NK-92 treated with Interleukin-12 subunit alpha and Interleukin-12 subunit beta, amount 100 ng/mL, for 24 hours (cell line): ENCODE data around the gene FFAR1.

Source experiments
- DNase-seq: peaks from one replicate; lab custom pipeline; 2025; lab: John Stamatoyannopoulos, UW

Gene FFAR1

GRCh38 chr19:35347171-35347929 lies at the start of gene FFAR1:
Gene FFAR1, plus strand, starts transcription at chr19:35347902. Its CDS starts 3,650 bp downstream, at chr19:35351552.
- DNase-seq, result no peak

GRCh38 chr19:35297922-35298321 lies 49.8 kb upstream of the FFAR1 start:
- no peak for DNase-seq

- DNase-seq, result no peak
Measured at GRCh38 chr19:35298561-35298972, 49.1 kb upstream of the FFAR1 start.

GRCh38 chr19:35299523-35300338 lies 48.0 kb upstream of the FFAR1 start:
- no peak for DNase-seq

GRCh38 chr19:35300339-35300649 lies 47.4 kb upstream of the FFAR1 start:
- DNase-seq, result no peak

GRCh38 chr19:35301961-35302360 lies 45.7 kb upstream of the FFAR1 start:
- DNase-seq, result no peak

- no peak for DNase-seq
Measured at GRCh38 chr19:35302446-35302845, 45.3 kb upstream of the FFAR1 start.

GRCh38 chr19:35303357-35303915 lies 44.3 kb upstream of the FFAR1 start:
- no peak for DNase-seq

GRCh38 chr19:35304036-35304435 lies 43.7 kb upstream of the FFAR1 start:
- no peak for DNase-seq

- DNase-seq, result no peak
Measured at GRCh38 chr19:35305181-35305580, 42.5 kb upstream of the FFAR1 start.

- no peak for DNase-seq
Measured at GRCh38 chr19:35306473-35307246, 41.0 kb upstream of the FFAR1 start.

GRCh38 chr19:35307931-35308330 lies 39.8 kb upstream of the FFAR1 start:
- no peak for DNase-seq

- no peak for DNase-seq
Measured at GRCh38 chr19:35308910-35309309, 38.8 kb upstream of the FFAR1 start.

GRCh38 chr19:35309481-35310279 lies 38.0 kb upstream of the FFAR1 start:
- no peak for DNase-seq

- DNase-seq, result no peak
Measured at GRCh38 chr19:35310331-35310730, 37.4 kb upstream of the FFAR1 start.

- DNase-seq, result no peak
Measured at GRCh38 chr19:35310811-35311465, 36.8 kb upstream of the FFAR1 start.

- no peak for DNase-seq
Measured at GRCh38 chr19:35311901-35312665, 35.6 kb upstream of the FFAR1 start.

- DNase-seq, result no peak
Measured at GRCh38 chr19:35313587-35313986, 34.1 kb upstream of the FFAR1 start.

- no peak for DNase-seq
Measured at GRCh38 chr19:35314031-35314430, 33.7 kb upstream of the FFAR1 start.

- DNase-seq, result no peak
Measured at GRCh38 chr19:35314858-35315470, 32.7 kb upstream of the FFAR1 start.
